SW 1271 (cell line): ENCODE results near the gene ACTL10.
"Not testable (repeated sequence)": the region's sequence is repeated elsewhere in the genome, so short reads cannot be mapped to it uniquely, and the experiment has no call there.

ENCODE experiments used
- DNase-seq, 2 experiments: peaks; one replicate each; lab custom pipeline; 2025; lab: John Stamatoyannopoulos, UW

ACTL10 gene

DNA sequence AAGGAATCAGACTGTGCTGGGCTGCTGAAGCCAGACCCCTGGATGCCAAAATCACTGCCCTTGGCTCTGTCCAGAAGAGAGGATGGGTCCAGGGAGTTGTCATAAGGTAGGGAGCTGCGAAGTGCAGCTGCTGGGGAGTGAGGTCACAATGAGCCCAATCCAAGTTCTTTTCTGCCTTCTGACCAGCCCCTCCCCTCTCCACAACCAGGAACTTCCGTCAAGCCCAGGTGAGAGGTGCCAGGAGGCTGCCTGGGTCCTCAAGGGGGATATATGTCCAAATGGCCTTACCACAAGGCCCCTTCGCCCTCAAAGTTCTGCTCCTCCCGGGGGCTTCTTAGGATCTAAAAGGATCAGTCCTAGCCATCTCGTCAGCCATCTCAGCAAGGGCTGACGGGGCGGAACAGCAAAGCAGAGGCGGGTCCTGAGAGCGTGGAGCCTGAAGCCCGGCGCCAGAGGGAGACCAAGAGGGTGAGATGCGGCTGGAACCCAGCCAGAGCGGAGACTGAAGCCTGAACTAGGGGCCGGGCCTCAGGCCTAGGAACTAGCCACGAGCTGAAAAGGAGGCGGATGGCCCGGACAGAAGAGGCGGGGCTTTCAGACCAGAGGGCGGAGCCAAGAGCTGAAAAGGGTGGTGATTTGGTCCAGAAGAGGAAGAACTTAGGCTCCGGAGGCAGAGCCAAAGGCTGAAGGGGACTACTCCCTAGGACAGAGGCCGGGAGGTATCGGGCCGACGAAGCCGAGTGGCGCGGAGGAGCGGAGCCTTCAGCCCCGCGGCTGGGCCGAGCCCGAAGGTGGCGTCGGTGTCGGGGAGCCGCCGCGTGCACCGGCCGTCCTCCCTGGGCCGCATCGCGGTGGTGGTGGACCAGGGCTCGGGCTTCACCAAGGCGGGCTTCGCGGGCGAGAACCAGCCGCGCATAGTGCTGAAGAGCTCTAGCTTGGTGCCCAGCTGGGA lies at the start of gene ACTL10:
ACTL10 (plus strand) TSS at position 651 of the 952 bp plus-strand sequence. CDS start 555 bp downstream, outside the sequence.
- DNase-seq: peak; percentile 96 to 99

DNA sequence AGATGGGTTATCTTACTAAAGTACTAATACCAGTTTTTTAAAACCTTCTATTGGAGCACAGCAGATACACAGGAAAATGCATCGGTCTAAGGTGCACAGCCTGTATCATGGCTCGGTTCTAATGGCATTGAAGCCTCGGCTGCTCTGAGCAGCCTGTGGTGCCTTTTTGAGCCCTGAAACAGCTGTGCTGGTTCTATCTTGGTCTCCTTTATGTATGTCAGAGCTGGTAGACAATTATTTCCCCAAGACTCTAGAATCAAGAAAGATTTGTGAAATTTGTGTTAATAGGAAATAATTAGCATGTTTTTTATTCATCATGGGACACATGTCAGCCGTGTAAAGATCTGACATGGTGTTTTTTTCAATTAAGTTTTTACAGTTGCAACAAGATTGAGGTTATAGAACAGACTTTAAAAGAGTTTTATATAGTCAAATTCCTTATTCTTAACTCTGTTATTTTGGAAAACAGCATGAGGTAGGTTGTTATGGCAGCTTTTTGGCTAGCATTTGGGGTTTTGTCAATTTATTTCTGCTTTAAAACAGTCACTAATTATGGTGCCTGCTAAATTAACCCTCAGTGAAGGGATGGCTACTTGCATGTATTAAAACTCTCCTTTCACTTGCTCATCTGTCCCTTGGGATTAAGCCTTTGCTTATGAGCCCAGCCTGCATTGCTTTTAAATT lies 44.9 kb upstream of the ACTL10 start:
- no peak for DNase-seq

GRCh38 chr20:33622705-33623365 lies 43.9 kb upstream of the ACTL10 start:
- no peak for DNase-seq

DNA sequence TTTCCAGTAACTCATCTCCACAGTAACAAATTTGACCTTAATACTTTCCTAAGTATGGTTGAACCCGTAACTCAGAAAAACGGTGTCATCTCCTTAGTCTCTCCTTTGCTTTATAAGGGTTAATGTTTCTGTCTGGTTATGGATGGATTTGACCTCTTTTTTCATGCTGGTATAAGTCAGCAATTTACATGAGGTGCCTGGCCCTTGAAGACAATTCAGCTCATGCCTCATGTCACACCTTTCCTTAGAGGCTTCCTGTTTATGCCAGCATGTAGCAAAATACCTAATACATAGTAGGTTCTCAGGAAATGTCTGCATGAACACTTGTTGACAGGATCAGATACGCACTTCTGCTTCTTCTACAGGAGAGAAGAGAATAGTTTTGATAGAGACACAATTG lies 42.3 kb upstream of the ACTL10 start:
- no peak for DNase-seq

DNA sequence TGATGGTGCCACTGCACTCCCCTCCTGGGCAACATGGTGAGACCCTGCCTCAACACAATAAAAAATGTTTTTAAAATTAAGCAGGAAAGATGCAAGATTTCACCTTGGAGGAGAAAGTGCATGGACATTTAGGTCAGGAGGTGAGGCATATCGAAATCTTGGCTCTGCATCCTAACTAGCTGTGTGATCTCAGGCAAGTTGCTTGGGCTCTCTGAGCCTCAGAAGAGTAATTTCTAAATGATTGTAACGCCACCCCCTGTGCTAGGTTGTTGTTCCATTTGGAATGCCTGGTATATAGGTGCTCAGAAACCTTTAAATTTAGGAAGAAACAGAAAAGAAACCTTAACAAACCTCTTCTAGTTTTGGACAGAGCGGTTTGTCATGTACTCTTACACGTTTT lies 40.6 kb upstream of the ACTL10 start:
- no peak for DNase-seq

DNA sequence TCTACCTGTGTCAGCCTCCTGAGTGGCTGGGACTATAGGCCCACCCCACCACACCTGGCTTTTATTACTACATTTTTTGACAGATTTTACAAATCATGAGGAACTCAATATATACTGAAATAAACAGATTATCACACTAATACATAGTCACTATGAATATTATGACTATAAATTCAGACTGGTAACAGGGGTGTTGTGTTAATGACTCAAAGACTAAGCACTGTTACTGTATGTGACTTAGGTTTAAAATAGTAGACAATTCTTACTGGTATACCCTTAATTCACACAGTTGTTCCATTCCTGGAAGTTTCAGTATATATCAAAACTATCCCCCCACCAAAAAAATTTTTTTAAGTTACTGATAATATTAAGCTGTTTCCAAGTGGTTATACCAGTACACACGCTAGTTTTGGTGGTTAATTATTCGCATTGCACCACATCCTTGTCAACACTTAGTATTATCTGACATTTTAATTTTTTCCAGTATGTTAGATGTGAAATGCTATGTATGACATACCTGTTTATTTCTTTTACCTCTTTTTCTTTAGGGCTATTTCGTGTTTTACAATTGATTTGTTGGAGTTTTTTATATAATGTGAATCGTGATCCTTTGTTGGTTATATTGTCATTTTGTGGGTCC lies 39.0 kb upstream of the ACTL10 start:
- DNase-seq: no peak

- no peak for DNase-seq
Measured at GRCh38 chr20:33629533-33629932, 37.2 kb upstream of the ACTL10 start.

GRCh38 chr20:33629979-33630378 lies 36.8 kb upstream of the ACTL10 start:
- DNase-seq: no peak

DNA sequence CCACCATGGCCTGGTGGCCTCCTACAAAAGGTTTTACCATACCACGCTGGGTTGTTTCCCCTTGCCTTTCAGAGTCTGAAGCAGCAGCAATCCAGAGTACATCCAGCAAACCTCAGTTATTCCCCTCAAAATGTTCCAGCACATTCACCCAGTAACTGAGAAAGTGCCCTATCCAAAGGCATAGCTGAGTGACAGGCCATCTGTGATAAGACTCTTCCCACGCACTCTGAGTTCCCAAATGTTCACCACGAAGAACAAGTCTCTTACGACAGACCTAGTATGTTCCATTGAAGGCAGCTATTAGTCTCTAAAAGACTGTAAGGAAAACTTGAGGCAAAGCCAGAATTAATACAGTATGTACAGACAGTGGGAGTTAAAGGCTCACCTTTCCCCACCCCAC lies 36.2 kb upstream of the ACTL10 start:
- DNase-seq: no peak

GRCh38 chr20:33631910-33632309 lies 34.8 kb upstream of the ACTL10 start:
- DNase-seq: not testable (repeated sequence)

- no peak for DNase-seq
Measured at GRCh38 chr20:33635341-33635740, 31.4 kb upstream of the ACTL10 start.

- DNase-seq: no peak
Measured at GRCh38 chr20:33636776-33637175, 30.0 kb upstream of the ACTL10 start.

GRCh38 chr20:33640287-33640686 lies 26.5 kb upstream of the ACTL10 start:
- no peak for DNase-seq

DNA sequence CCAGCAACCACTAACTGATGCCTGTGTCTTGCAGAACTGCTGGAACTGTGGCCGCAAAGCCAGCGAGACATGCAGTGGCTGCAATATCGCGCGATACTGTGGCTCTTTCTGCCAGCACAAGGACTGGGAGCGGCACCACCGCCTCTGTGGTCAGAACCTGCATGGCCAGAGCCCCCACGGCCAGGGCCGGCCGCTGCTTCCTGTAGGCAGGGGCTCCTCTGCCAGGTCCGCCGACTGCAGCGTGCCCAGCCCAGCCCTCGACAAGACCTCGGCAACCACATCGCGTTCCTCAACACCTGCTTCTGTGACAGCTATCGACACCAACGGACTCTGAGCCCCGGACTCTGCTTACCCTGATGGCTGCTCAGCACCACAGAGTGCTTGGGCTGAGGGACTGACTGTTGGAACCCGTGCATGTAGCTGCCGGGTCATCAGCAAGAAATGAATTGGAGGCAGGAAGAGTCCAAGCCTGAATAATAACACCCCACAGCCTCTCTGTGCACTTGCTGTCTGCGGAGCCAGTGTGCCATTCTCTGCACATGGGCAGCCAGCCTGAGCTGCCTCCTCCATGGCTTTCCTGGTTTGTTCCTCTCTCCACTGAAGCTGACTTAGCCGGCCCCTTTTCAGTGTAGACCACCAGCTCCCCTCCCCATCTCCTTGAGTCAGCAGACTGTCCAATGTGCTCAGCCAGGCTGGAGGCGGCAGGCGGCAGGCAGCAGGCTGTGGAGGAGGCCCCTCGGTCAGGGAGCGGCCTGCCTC lies 22.3 kb upstream of the ACTL10 start:
- DNase-seq: no peak

DNA sequence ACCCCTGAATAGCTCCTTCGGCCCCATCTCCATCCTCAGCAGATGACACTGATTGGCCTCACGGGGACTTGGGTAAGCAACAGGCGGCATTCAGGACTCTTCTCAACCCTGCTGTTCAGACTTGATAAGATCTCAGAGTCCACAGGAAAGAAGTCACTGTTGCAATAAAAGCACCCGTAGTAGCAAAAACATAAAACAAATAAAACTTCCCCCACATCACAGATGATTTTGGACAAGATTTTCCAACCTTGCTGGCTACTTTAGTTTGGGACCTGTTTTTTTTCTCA lies 21.7 kb upstream of the ACTL10 start:
- no peak for DNase-seq

DNA sequence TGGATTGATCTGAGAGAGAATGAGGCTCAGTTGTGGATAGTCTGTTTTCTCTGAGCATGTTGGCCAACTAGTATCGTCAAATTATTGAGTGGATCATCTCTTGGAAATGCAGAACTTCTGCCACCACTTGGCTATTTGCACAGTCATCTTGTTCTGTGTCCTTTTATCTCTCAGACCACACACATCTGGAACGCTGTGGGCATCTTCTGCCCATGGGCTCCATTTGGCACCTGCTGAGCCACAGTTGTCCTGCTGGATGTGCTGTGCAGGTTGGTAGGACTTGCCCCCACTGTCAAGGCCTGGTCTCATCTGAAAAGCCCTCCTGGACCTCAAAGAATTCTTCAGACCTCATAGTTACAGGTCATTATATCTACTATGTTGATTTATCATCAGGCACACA lies 21.3 kb upstream of the ACTL10 start:
- no peak for DNase-seq

- DNase-seq: no peak
Measured at GRCh38 chr20:33646191-33646590, 20.6 kb upstream of the ACTL10 start.

DNA sequence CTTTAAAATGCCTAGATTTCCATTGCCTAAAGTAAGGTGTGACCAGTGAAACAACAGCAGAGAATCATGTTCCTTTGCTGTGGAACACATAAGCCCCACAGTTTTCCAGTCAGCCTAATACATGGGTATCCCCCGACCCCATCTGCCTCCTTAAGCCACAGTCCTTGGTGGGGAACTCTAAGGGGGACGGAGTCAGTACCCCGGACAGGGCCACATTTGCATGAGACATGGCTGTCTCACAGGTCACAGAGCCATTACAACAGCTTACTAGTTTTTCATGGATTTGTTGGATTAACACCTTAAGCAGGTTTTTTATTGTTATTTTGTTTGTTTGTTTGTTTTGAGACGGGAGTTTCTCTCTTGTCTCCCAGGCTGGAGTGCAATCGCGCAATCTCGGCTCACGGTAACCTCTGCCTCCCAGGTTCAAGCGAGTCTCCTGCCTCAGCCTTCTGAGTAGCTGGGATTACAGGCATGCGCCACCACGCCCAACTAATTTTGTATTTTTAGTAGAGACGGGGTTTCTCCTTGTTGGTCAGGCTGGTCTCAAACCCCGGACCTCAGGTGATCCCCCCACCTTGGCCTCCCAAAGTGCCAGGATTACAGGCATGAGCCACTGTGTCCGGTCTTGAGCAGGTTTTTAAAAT lies 19.7 kb upstream of the ACTL10 start:
- not testable (repeated sequence) for DNase-seq

GRCh38 chr20:33647603-33648395 lies 18.9 kb upstream of the ACTL10 start:
- no peak for DNase-seq

DNA sequence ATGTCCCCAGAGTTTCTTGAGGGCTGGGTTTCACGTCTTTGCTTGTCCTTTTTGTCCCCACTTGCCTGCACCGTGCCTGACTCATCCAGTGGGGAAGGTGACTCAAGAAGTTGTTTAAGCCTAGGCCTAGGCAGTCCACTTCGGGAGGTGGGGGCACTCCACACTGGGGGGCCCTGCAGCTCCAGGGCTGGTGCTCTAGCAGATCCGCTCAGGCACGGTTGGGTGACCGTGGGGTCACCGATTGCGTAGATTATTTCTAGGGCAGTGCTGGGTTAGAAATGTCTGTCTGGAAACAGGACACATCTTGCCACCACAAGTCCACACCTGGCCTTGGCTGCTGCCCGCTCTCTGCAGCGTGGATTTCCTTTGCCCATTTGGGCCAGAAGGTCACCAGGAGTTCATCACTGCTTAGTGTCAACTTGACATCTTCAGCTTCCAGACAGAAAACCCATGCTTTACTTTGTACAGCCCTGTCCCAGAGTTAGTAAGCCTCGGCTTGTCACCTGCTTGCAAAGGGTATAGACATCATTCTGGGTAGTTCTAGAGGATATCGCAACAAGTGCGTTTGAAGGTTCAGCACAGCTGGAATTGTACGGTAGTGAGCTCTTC lies 18.2 kb upstream of the ACTL10 start:
- no peak for DNase-seq
